Mesenchymal stem cell (in vitro differentiated cells and primary cell): ENCODE results near the gene DARS1.

Source experiments
- DNase-seq: peaks from one replicate; pipeline ENCODE4 v3.0.0-alpha.2; 2013
- H2AFZ ChIP-seq: one replicate; pipeline ENCODE4 v1.6.1; 2013; ENCODE audit warnings: low read depth, mild to moderate bottlenecking, control low read depth, inconsistent platforms, low read length, moderate library complexity
- H2AK5ac ChIP-seq: 2 replicates; pipeline ENCODE4 v1.6.1; 2013; ENCODE audit warnings: low read length, moderate library complexity, mild to moderate bottlenecking, inconsistent platforms; ENCODE audit not compliant: severe bottlenecking
- H2BK120ac ChIP-seq: one replicate; pipeline ENCODE4 v1.6.1; 2013; ENCODE audit warnings: low read depth, mild to moderate bottlenecking, inconsistent platforms, low read length, moderate library complexity
- H2BK12ac ChIP-seq, 2 experiments: one replicate each; pipeline ENCODE4 v1.6.1; 2013; ENCODE audit warnings: inconsistent platforms in 2 of 2, low read length in 2 of 2, mild to moderate bottlenecking in 2 of 2, moderate library complexity in 2 of 2, control low read depth in 1 of 2
- H2BK15ac ChIP-seq: one replicate; pipeline ENCODE4 v1.6.1; 2013; ENCODE audit warnings: mild to moderate bottlenecking, low read depth, inconsistent platforms; ENCODE audit not compliant: poor library complexity, severe bottlenecking
- H2BK5ac ChIP-seq: 2 replicates; pipeline ENCODE4 v1.6.1; 2013; ENCODE audit warnings: low read depth, mild to moderate bottlenecking, low read length, control low read depth, inconsistent platforms; ENCODE audit not compliant: poor library complexity, severe bottlenecking
- H3K14ac ChIP-seq, 2 experiments: one replicate each; pipeline ENCODE4 v1.6.1; 2013; ENCODE audit warnings: inconsistent platforms in 2 of 2, low read length in 2 of 2, control low read depth in 1 of 2, mild to moderate bottlenecking in 1 of 2, moderate library complexity in 1 of 2
- H3K18ac ChIP-seq, 2 experiments: one replicate each; pipeline ENCODE4 v1.6.1; 2013; ENCODE audit warnings: inconsistent platforms in 2 of 2, low read length in 2 of 2, control low read depth in 1 of 2, low read depth in 1 of 2, mild to moderate bottlenecking in 1 of 2
- H3K23ac ChIP-seq, 2 experiments: one replicate each; pipeline ENCODE4 v1.6.1; 2013; ENCODE audit warnings: inconsistent platforms in 2 of 2, low read length in 2 of 2, mild to moderate bottlenecking in 2 of 2, moderate library complexity in 2 of 2, control low read depth in 1 of 2
- H3K27ac ChIP-seq: 2 replicates; pipeline ENCODE4 v1.5.1; 2013; ENCODE audit warnings: mild to moderate bottlenecking, moderate library complexity, low read length, control low read depth, inconsistent platforms; ENCODE audit not compliant: poor library complexity, severe bottlenecking
- H3K27me3 ChIP-seq, 2 experiments: 2 replicates each; pipeline versions ENCODE4 v1.6.1 to v1.7.0; 2013; ENCODE audit warnings: low read length in 2 of 2, mild to moderate bottlenecking in 2 of 2, moderate library complexity in 2 of 2, control low read depth in 1 of 2, inconsistent platforms in 1 of 2; ENCODE audit not compliant: control insufficient read depth in 1 of 2, insufficient read depth in 1 of 2
- H3K36me3 ChIP-seq, 2 experiments: 2 replicates each; pipeline versions ENCODE4 v1.6.1 to v1.7.0; 2013; ENCODE audit warnings: low read length in 2 of 2, control low read depth in 1 of 2, inconsistent platforms in 1 of 2, low read depth in 1 of 2, mild to moderate bottlenecking in 1 of 2; ENCODE audit not compliant: insufficient read depth in 2 of 2, control insufficient read depth in 1 of 2
- H3K4ac ChIP-seq, 2 experiments: one replicate each; pipeline ENCODE4 v1.6.1; 2013; ENCODE audit warnings: inconsistent platforms in 2 of 2, low read length in 2 of 2, mild to moderate bottlenecking in 2 of 2, moderate library complexity in 2 of 2, control low read depth in 1 of 2, low read depth in 1 of 2
- H3K4me1 ChIP-seq: 2 replicates; pipeline ENCODE4 v1.6.1; 2013; ENCODE audit warnings: low read depth, low read length, control low read depth; ENCODE audit not compliant: control insufficient read depth, insufficient read depth
- H3K4me2 ChIP-seq: 2 replicates; pipeline ENCODE4 v1.6.1; 2013; ENCODE audit warnings: low read length, mild to moderate bottlenecking, inconsistent platforms; ENCODE audit not compliant: poor library complexity, severe bottlenecking
- H3K4me3 ChIP-seq, 2 experiments: 2 replicates each; pipeline versions ENCODE4 v1.5.1 to v1.7.0; 2013; ENCODE audit warnings: low read length in 2 of 2, mild to moderate bottlenecking in 2 of 2, control low read depth in 1 of 2, low read depth in 1 of 2; ENCODE audit not compliant: insufficient read depth in 1 of 2
- H3K79me1 ChIP-seq: replicated peaks from 2 replicates; pipeline ENCODE4 v1.6.1; 2013; ENCODE audit warnings: mild to moderate bottlenecking, control low read depth, low read length, inconsistent platforms; ENCODE audit not compliant: poor library complexity, severe bottlenecking
- H3K9ac ChIP-seq: 2 replicates; pipeline ENCODE4 v1.7.0; 2013; ENCODE audit warnings: mild to moderate bottlenecking, low read length, moderate library complexity
- H3K9me3 ChIP-seq: 2 replicates; pipeline ENCODE4 v1.7.0; 2013; ENCODE audit warnings: mild to moderate bottlenecking, low read length; ENCODE audit not compliant: control insufficient read depth
- H4K8ac ChIP-seq: one replicate; pipeline ENCODE4 v1.6.1; 2013; ENCODE audit warnings: inconsistent platforms, mild to moderate bottlenecking, low read length, moderate library complexity
- H4K91ac ChIP-seq: one replicate; pipeline ENCODE4 v1.6.1; 2013; ENCODE audit warnings: mild to moderate bottlenecking, low read length, inconsistent platforms
- WGBS: methylation state at CpG from one replicate; pipeline ENCODE4 v1.1.7; 2013; ENCODE audit warnings: mixed read lengths; 5-methylcytosine and 5-hydroxymethylcytosine counted together

The DARS1 gene

DNA sequence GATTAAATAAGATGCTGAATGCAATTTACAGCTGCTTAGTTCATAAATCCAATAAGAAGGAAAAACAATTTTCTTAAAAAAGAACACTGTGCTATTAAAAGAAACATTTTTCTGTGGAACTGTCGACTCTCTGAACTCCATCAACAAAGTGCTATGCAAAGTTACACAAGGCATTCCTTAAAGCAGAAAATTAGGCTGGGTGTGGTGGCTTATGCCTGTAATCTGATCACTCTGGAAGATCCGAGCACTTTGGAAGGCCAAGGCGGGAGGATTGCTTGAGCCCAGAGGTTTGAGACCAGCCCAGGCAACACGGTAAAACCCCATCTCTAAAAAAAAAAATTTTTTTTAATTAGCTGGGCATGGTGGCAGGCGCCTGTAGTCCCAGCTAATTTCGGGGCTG is 122.2 kb downstream of the DARS1 start:
- 90% methylated on average over 2 of the region's 6 CpGs for WGBS
- Histone ChIP-seq H3K27me3 (no peaks in the 10 kb centered on the region), H3K14ac (no peak overlapping the region), H2AFZ (no peak overlapping the region), H3K36me3 (peaks cover 3 to 70% of the 10 kb centered on the region in 2 experiments), H2AK5ac (no peak overlapping the region), H4K8ac (no peak overlapping the region), H2BK120ac (no peak overlapping the region), H3K4me2 (no peak overlapping the region), H2BK5ac (no peak overlapping the region), H3K23ac (no peak overlapping the region), H3K79me1 (peaks cover 2% of the 10 kb centered on the region), H3K9me3 (no peaks in the 10 kb centered on the region), H3K4ac (no peak overlapping the region), H3K4me1 (no peaks in the 10 kb centered on the region), H3K4me3 (no peak overlapping the region), H2BK12ac (no peak overlapping the region), H3K9ac (no peak overlapping the region), H4K91ac (no peak overlapping the region), H3K27ac (no peak overlapping the region), H3K18ac (no peak overlapping the region), H2BK15ac (no peak overlapping the region)
- no peak for DNase-seq

DNA sequence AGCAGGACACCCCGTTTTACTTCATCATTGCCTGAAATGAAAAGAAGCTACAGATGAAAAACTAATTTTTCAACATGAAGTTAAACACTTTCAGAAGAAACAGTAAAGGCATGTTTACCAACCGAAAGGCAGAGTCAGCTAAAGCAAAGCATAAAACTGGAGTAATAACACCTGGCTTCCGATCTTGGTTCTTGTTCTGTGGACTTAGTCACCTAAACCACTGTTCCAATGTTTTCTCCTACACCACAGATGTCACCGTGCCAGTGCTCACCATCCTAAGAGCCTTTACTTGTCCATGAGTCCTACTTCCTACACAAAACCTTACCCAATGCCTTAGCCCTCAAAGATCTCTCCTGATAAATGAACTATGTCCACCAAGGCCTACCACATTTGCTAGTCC is 122.7 kb downstream of the DARS1 start:
- H3K9me3 ChIP-seq: no peaks in the 10 kb centered on the region
- H3K9ac ChIP-seq: no peak overlapping the region
- no peak overlapping the region for H3K18ac ChIP-seq
- H4K91ac ChIP-seq: no peak overlapping the region
- H3K27ac ChIP-seq: no peak overlapping the region
- H2AFZ ChIP-seq: no peak overlapping the region
- H3K27me3 ChIP-seq: no peaks in the 10 kb centered on the region
- no peak overlapping the region for H3K4me2 ChIP-seq
- no peak overlapping the region for H2AK5ac ChIP-seq
- no peak overlapping the region for H2BK12ac ChIP-seq
- no peak overlapping the region for H3K14ac ChIP-seq
- peaks cover 3 to 70% of the 10 kb centered on the region in 2 experiments for H3K36me3 ChIP-seq
- no peak overlapping the region for H3K23ac ChIP-seq
- H2BK5ac ChIP-seq: no peak overlapping the region
- over 99% methylated on average over 4 of the region's 4 CpGs for WGBS
- no peaks in the 10 kb centered on the region for H3K4me1 ChIP-seq
- H3K79me1 ChIP-seq: peaks cover 2% of the 10 kb centered on the region
- no peak overlapping the region for H2BK15ac ChIP-seq
- no peak overlapping the region for H4K8ac ChIP-seq
- no peak overlapping the region for H3K4me3 ChIP-seq
- DNase-seq: no peak
- H2BK120ac ChIP-seq: no peak overlapping the region
- no peak overlapping the region for H3K4ac ChIP-seq
